IPS-18c (cell line): ENCODE measurements around the gene ITIH2.
"Not testable (repeated sequence)": the region's sequence is repeated elsewhere in the genome, so short reads cannot be mapped to it uniquely, and the experiment has no call there.

ENCODE experiments used
- H3K4me3 ChIP-seq: 2 replicates; pipeline ENCODE4 v1.7.0; 2013; ENCODE audit warnings: low read depth, mild to moderate bottlenecking, low read length, moderate library complexity; ENCODE audit not compliant: insufficient read depth
- H3K9me3 ChIP-seq: one replicate; pipeline ENCODE4 v1.6.1; 2013; ENCODE audit warnings: mild to moderate bottlenecking, low read length, moderate library complexity; ENCODE audit not compliant: control insufficient read depth, insufficient read depth

Gene ITIH2

GRCh38 chr10:7690885-7691597 is 12.1 kb upstream of the ITIH2 start:
- not testable (repeated sequence) for H3K4me3 ChIP-seq, H3K9me3 ChIP-seq

DNA sequence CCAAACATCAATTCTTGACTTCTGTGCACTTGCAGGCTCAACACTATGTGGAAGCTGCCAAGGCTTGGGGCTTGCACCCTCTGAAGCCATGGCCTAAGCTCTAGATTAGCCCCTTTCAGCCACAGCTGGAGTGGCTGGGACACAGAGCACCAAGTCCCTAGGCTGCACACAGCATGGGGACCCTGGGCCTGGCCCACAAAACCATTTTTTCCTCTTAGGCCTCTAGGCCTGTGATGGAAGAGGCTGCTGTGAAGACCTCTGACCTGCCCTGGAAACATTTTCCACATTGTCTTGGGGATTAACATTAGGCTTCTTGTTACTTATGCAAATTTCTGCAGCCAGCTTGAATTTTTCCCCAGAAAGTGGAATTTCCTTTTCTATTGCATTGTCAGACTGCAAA is 10.7 kb upstream of the ITIH2 start:
- not testable (repeated sequence) for H3K9me3 ChIP-seq

GRCh38 chr10:7693194-7693593 is 9.9 kb upstream of the ITIH2 start:
- not testable (repeated sequence) for H3K9me3 ChIP-seq, H3K4me3 ChIP-seq

More for the DNA sequence above, 10.7 kb upstream of the ITIH2 start:
- not testable (repeated sequence) for H3K4me3 ChIP-seq

DNA sequence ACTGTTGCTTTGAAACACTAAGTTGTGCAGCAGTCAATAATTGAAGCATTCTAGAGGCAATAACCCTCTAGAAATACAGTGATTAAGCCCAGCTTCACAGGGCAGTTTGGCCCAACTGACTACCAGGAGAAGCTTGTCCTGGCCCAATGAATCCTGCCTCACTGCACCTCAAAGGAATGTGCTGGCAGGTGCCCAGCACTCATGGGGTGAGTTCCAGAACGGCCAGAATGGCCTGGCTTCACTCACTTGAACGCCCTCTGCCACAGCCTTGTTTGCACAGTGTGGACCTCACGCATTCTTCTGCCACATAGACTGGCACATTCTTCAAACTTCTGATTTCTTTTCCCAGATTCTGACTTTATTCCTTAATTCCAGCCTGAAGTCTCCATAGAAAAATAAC is 6.6 kb upstream of the ITIH2 start:
- no peak overlapping the region for H3K4me3 ChIP-seq
- H3K9me3 ChIP-seq = peaks cover 5% of the 10 kb centered on the region

GRCh38 chr10:7697426-7697825 is 5.7 kb upstream of the ITIH2 start:
- no peak overlapping the region for H3K4me3 ChIP-seq
- H3K9me3 ChIP-seq = no peaks in the 10 kb centered on the region

DNA sequence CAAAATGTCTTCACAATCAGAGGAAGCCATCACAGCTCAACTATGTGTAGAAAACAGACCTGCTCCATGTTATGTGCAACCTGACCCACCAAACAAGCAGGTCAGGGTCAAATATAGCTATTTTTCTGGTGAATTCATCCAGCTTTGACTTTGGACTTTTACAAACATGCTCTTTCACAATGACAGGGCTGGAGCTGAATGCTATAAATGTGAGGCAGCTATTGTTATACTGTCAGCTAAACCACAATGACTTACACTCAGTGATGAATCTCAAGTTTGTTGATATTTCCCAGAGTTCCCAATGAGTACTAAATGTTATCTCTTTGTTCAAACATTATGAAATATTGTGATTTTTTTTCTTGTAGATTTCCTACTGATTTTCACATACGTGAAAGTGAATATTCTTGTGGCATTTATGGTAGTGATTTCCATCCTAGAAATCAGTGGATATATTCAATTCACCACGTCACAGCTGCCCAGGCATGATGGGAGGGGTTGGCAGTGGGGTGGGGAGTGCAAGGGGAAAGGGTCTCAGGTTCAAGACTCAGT is 2.5 kb upstream of the ITIH2 start:
- H3K9me3 ChIP-seq = no peaks in the 10 kb centered on the region
- H3K4me3 ChIP-seq = no peak overlapping the region

DNA sequence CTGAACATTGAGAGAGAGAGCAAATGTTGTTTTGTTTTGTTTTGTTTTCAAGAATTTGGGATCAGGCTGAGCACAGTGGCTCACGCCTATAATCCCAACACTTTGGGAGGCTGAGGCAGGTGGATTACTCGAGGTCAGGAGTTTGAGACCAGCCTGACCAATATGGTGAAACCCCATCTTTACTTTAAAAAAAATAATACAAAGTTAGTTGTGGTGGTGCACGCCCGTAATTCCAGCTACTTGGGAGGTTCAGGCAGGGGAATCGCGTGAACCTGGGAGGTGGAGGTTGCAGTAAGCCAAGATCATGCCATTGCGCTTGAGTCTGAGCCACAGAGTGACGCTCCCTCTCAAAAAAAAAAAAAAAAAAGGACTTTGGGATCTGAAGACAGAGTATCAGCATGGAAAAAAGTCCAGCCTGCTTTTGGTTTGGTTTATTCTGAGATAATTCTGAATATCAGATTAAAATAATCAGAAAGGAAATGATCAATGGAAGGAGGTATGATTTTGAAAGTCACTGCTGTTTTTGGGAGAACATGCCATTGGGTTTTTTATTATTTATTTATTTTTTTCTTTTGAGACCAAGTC is 1.9 kb upstream of the ITIH2 start:
- H3K9me3 ChIP-seq = no peaks in the 10 kb centered on the region
- no peak overlapping the region for H3K4me3 ChIP-seq

DNA sequence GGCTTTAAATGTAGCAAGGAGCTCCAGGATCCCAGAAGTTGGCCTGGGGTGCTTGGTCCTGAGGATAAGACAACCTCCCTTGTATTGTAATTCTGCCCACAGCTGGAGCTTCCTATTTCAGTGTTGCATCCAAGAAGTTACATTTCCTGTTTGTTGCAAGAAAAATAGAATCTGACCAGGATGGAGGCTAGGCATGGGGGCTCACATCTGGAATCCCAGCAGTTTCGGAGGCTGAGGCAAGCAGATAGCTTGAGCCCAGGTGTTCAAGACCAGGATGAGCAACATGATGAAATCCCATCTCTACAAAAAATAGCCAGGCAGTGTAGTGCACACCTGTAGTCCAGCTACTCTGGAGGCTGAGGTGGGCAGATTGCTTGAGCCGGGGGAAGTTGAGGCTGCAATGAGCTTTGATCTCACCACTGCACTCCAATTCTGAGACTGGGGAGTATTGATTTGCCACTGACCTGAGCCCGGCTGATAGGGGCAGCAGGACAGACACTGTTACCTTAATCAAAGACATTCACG is 766 bp upstream of the ITIH2 start:
- H3K9me3 ChIP-seq = no peaks in the 10 kb centered on the region
- H3K4me3 ChIP-seq = no peak overlapping the region

- Histone ChIP-seq H3K9me3 (no peaks in the 10 kb centered on the region), H3K4me3 (no peak overlapping the region)
Observed at GRCh38 chr10:7704071-7705016, 1.2 kb downstream of the ITIH2 start.

- H3K9me3 ChIP-seq = no peaks in the 10 kb centered on the region
- no peak overlapping the region for H3K4me3 ChIP-seq
Observed at GRCh38 chr10:7705341-7705740, 2.2 kb downstream of the ITIH2 start.

GRCh38 chr10:7706534-7707073 is 3.5 kb downstream of the ITIH2 start:
- Histone ChIP-seq H3K9me3 (no peaks in the 10 kb centered on the region), H3K4me3 (no peak overlapping the region)

DNA sequence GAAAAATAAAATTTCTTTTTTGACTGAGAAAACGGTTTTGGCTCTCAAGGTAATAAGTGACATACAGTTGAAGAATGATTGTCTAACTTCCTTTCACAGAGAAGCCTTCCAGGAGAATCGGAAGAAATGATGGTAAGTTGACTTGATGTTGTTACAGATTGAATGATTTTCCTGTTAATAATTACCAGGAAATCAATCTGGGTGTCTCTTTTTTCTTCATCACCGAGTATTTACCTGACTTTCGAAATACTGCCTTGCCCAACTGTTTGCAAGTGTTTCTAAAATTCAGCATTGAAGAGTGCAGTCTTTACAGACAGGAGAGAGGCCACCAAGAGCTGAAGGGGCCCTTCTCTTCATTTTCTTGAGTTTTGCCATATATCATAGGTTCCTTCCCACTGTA is 4.0 kb downstream of the ITIH2 start:
- Histone ChIP-seq H3K4me3 (no peak overlapping the region), H3K9me3 (no peaks in the 10 kb centered on the region)

DNA sequence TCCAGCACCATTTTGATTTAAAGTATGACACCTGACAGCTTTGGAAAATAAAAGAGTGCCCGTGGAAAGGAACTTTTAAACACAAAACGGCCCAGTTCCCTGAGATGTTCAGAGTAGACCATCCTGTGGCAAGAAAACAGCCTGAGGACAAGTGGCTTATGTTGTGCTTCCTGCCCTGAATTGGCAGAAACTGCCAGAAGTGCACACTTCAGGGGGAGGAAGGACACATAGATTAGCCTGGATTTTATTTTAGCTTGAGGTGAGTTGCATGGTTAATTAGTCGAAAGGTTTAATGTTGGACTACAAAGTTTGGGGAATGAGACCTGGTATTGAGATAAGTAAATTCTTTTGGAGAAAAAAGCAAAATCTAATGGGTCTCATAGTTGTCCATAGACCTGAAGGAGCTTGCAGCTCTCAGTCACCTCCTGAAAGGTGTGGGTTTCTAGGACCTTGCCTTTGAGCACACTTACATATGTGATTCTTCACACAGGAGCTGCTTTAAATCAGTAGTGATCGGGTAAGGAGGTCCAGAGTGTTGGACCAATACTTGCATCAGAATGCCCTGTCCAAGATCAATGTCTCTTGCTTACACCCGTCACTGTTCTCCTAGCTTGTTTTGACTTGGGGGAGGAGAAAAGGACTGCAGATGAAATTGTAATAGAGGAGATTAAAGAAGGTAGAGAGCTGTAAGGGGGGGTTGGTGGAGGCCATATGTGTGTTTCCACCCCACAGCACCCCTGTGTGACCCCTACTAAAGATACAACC is 4.9 kb downstream of the ITIH2 start:
- no peaks in the 10 kb centered on the region for H3K9me3 ChIP-seq
- H3K4me3 ChIP-seq = no peak overlapping the region

DNA sequence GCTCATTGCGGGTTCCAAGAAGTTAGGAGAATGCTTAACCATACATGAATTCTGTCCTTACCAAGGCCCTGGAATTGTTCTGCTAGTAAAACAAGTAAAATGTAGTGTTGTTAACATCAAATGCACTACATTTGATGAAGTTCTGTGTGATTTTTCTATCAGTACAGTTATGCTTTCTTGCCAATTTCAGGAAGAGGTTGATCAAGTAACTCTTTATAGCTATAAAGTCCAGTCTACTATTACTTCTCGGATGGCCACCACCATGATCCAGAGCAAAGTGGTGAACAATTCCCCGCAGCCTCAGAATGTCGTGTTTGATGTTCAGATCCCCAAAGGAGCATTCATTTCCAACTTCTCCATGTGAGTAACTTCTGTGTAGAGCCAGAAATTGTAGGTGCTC is 5.7 kb downstream of the ITIH2 start:
- no peaks in the 10 kb centered on the region for H3K9me3 ChIP-seq
- no peak overlapping the region for H3K4me3 ChIP-seq

- H3K4me3 ChIP-seq = no peak overlapping the region
Observed at GRCh38 chr10:7710446-7710845, 7.3 kb downstream of the ITIH2 start.

DNA sequence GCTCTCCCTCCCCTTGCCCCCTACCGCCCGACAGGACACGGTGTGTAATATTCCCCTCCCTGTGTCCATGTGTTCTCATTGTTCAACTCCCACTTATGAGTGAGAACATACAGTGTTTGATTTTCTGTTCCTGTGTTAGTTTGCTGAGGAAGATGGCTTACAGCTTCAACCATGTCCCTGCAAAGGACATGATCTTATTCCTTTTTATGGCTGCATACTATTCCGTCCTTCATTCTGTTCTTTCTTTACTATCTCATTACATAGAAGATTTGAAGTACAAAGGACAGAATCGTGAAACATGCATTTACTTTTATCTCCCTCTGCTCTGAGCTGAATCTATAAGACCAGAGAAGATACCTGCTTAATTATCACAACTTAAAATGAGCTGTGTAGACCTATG is 8.0 kb downstream of the ITIH2 start:
- H3K9me3 ChIP-seq, H3K4me3 ChIP-seq: not testable (repeated sequence)

More at GRCh38 chr10:7710446-7710845, 7.3 kb downstream of the ITIH2 start:
- H3K9me3 ChIP-seq = no peaks in the 10 kb centered on the region

- no peaks in the 10 kb centered on the region for H3K9me3 ChIP-seq
- H3K4me3 ChIP-seq = no peak overlapping the region
Observed at GRCh38 chr10:7715515-7715914, 12.4 kb downstream of the ITIH2 start.
